Keratinocyte (primary cell): ENCODE data around the gene RPS21. TPM values are rescaled to one million over a fixed set of nuclear protein-coding genes. Genes with fewer than 3 reads are reported as not detected.

Experiments used
- DNase-seq: peaks from one replicate; pipeline ENCODE4 v3.0.0-alpha.2; 2011; ENCODE audit warnings: low read depth, missing footprints, low spot score
- FAIRE-seq: peaks from 2 replicates; lab custom pipeline; 2011; peaks lifted over from hg19 to GRCh38; lab: Jason Lieb, UNC
- H2AFZ ChIP-seq: 2 replicates; pipeline ENCODE4 v1.6.0; 2012; ENCODE audit warnings: low read length, control low read depth, inconsistent platforms; ENCODE audit not compliant: control insufficient read depth
- H3K27ac ChIP-seq: 2 replicates; pipeline ENCODE4 v1.5.1; 2011; ENCODE audit warnings: low read length; ENCODE audit not compliant: control insufficient read depth, insufficient read depth
- H3K27me3 ChIP-seq: 3 replicates; pipeline ENCODE4 v1.6.0; 2011; ENCODE audit warnings: low read length; ENCODE audit not compliant: control insufficient read depth, insufficient read depth; ENCODE audit errors: extremely low read depth
- H3K36me3 ChIP-seq, 2 experiments: 2 replicates in 1 of 2; 3 replicates in 1 of 2; pipeline ENCODE4 v1.5.1; 2011; ENCODE audit warnings: low read length in 2 of 2, mild to moderate bottlenecking in 1 of 2; ENCODE audit not compliant: control insufficient read depth in 2 of 2, insufficient read depth in 2 of 2; ENCODE audit errors: extremely low read depth in 1 of 2
- H3K4me1 ChIP-seq: 3 replicates; pipeline ENCODE4 v1.5.1; 2011; ENCODE audit warnings: low read length; ENCODE audit not compliant: control insufficient read depth, insufficient read depth; ENCODE audit errors: extremely low read depth
- H3K4me2 ChIP-seq: 3 replicates; pipeline ENCODE4 v1.6.0; 2011; ENCODE audit warnings: low read depth, low read length; ENCODE audit not compliant: control insufficient read depth, insufficient read depth; ENCODE audit errors: extremely low read depth
- H3K4me3 ChIP-seq, 3 experiments: fragments of 200-600 bp in 1 of 3; sonication (generic) in 1 of 3; 2 replicates in 2 of 3; 3 replicates in 1 of 3; pipeline ENCODE4 v1.5.1; 2011 to 2016; ENCODE audit warnings: low read length in 3 of 3, mild to moderate bottlenecking in 3 of 3, control low read depth in 2 of 3, inconsistent platforms in 1 of 3, low read depth in 1 of 3, mixed read lengths in 1 of 3, mixed run types in 1 of 3, moderate library complexity in 1 of 3; ENCODE audit not compliant: control insufficient read depth in 2 of 3, insufficient read depth in 2 of 3; ENCODE audit errors: extremely low read depth in 1 of 3
- H3K79me2 ChIP-seq: 2 replicates; pipeline ENCODE4 v1.6.0; 2012; ENCODE audit warnings: low read length; ENCODE audit not compliant: control insufficient read depth, insufficient read depth
- H3K9ac ChIP-seq: 3 replicates; pipeline ENCODE4 v1.6.0; 2011; ENCODE audit warnings: low read length; ENCODE audit not compliant: control insufficient read depth, insufficient read depth; ENCODE audit errors: extremely low read depth
- H3K9me1 ChIP-seq: 3 replicates; pipeline ENCODE4 v1.6.0; 2011; ENCODE audit warnings: low read length; ENCODE audit not compliant: control insufficient read depth, insufficient read depth; ENCODE audit errors: extremely low read depth
- H3K9me3 ChIP-seq: 2 replicates; pipeline ENCODE4 v1.5.1; 2012; ENCODE audit warnings: low read depth, low read length; ENCODE audit not compliant: control insufficient read depth
- H4K20me1 ChIP-seq: 3 replicates; pipeline ENCODE4 v1.6.0; 2011; ENCODE audit warnings: low read length; ENCODE audit not compliant: control insufficient read depth, insufficient read depth; ENCODE audit errors: extremely low read depth
- EZH2 ChIP-seq: IDR thresholded peaks from one replicate; pipeline ENCODE4 v1.6.1; 2012; ENCODE audit warnings: inconsistent platforms, mild to moderate bottlenecking, low read length, moderate library complexity
- dilution Hi-C: fragments of 300-500 bp; cut with MboI; formaldehyde crosslinking; loops from one replicate; pipeline ENCODE4 v1.7.0; 2020; ENCODE audit warnings: low sequenced_read_pairs; ENCODE audit not compliant: extremely low pct_ligation_motif_present
- polyA minus RNA-seq, 3 experiments: library from RNA; depleted of rRNA, polyadenylated mRNA; stranded (reverse); fragments of >200 nt; gene quantifications; 1 replicate in 1 of 3; 2 replicates in 1 of 3; 3 replicates in 1 of 3; pipeline ENCODE4 v1.2.3, GENCODE V29; 2011
- polyA plus RNA-seq, 5 experiments: library from polyadenylated mRNA; depleted of rRNA in 3 of 5; stranded (reverse) in 3 of 5; stranded (forward) in 1 of 5; unstranded in 1 of 5; fragments of >200 nt; gene quantifications; 1 replicate in 1 of 5; 2 replicates in 3 of 5; 3 replicates in 1 of 5; pipeline versions ENCODE4 v1.2.1 to v1.2.3, GENCODE V29; 2011 to 2012; ENCODE audit warnings: missing spikeins in 2 of 5, low read depth in 1 of 5, low replicate concordance in 1 of 5
- TF ChIP-seq, protein P1 (sequence below), 3 experiments: IDR thresholded peaks in 1 of 3; conservative IDR thresholded peaks in 1 of 3; optimal IDR thresholded peaks in 1 of 3; 2 replicates in 2 of 3; 3 replicates in 1 of 3; pipeline versions ENCODE3 to v1.5.1; 2011; ENCODE audit warnings: low read length in 3 of 3, mild to moderate bottlenecking in 3 of 3, moderate library complexity in 2 of 3, control low read depth in 1 of 3, inconsistent platforms in 1 of 3; ENCODE audit not compliant: insufficient read depth in 2 of 3; ENCODE audit errors: extremely low read depth in 1 of 3

RPS21 gene
- polyA plus RNA-seq (2,971 to 5,490 TPM (median 3,874 TPM) in 3 replicates), polyA minus RNA-seq (724 to 1,431 TPM (median 1,117 TPM) in 3 replicates)
- polyA plus RNA-seq (2011; ENCODE audit: low read depth): 984 TPM
- 1,407 and 2,786 TPM in 2 replicates for polyA plus RNA-seq (2011; cell fraction: cytosol; rRNA removed)
- polyA plus RNA-seq (2011; cell fraction: nucleus; rRNA removed): 1,324 and 1,818 TPM in 2 replicates
- polyA plus RNA-seq (2012; ENCODE audit: low replicate concordance): 3,853 and 4,653 TPM in 2 replicates
- 1,444 TPM for polyA minus RNA-seq (2011; cell fraction: cytosol; rRNA and poly(A)+ RNA removed)
- 353 and 441 TPM in 2 replicates for polyA minus RNA-seq (2011; cell fraction: nucleus; rRNA and poly(A)+ RNA removed)

DNA sequence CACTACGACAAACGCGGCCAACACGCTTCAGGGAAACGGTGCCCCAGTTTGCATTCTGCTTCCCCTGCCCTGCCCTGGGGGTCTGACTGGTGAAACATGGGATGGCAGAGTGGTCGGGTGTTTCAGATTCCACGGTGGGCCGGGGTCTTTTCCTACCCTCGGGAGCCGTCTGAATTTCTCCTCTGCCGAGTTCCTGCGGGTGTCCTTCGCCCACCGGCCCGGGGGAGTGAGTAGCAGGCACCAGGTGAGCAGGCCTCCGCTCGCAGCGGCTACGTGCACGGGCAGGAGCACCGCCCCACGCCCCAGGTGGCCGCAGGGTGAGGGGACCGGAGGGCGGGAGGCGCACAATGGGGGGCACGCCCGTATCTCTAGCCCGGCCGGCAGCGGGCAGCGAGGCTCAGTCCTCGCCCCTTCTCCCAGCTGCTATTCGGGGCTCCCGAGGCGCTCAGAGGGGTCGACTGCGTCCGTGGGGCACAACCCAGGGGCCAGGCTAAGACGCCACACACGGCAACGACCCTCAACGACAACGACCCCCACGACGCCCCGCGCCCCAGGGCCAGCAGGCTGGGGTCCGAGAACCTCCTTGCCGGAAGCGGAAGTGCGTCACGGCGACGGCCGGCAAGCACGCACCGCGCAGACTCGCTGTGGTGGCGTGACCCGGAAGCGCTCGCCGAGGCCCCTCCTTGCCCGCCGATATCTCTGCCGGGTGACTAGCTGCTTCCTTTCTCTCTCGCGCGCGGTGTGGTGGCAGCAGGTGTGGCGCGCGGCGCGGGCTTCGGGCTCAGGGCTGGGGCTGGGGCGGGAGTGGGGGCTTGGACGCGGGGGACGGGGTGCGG is at the start of gene RPS21:
Gene RPS21 (plus strand): TSS at position 721 of the 836 bp plus-strand sequence. CDS start 236 bp downstream, outside the sequence.
- no peak for DNase-seq
- dilution Hi-C loops: no loop called here
- Histone ChIP-seq H3K27ac (peak within 1 kb of the TSS; percentile 86), H3K4me2 (peak within 1 kb of the TSS; percentile 99), H3K9ac (peak within 1 kb of the TSS; percentile 93), H3K9me1 (no peaks in the 10 kb centered on the region), H4K20me1 (peaks cover 10% of the 10 kb centered on the region), H2AFZ (peak within 1 kb of the TSS; percentile 62), H3K79me2 (peaks cover 59% of the 10 kb centered on the region), H3K36me3 (peaks cover 28 to 29% of the 10 kb centered on the region in 2 experiments), H3K9me3 (no peaks in the 10 kb centered on the region), H3K27me3 (no peaks in the 10 kb centered on the region), H3K4me1 (peaks cover 21% of the 10 kb centered on the region), H3K4me3 (peak within 1 kb of the TSS; percentile 89 to 99 (median 90))
- TF ChIP-seq EZH2: no peak
- TF ChIP-seq, protein P1, sequence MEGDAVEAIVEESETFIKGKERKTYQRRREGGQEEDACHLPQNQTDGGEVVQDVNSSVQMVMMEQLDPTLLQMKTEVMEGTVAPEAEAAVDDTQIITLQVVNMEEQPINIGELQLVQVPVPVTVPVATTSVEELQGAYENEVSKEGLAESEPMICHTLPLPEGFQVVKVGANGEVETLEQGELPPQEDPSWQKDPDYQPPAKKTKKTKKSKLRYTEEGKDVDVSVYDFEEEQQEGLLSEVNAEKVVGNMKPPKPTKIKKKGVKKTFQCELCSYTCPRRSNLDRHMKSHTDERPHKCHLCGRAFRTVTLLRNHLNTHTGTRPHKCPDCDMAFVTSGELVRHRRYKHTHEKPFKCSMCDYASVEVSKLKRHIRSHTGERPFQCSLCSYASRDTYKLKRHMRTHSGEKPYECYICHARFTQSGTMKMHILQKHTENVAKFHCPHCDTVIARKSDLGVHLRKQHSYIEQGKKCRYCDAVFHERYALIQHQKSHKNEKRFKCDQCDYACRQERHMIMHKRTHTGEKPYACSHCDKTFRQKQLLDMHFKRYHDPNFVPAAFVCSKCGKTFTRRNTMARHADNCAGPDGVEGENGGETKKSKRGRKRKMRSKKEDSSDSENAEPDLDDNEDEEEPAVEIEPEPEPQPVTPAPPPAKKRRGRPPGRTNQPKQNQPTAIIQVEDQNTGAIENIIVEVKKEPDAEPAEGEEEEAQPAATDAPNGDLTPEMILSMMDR (optimal IDR thresholded peaks at IDR 0.05 in 1 of 3, IDR thresholded peaks at IDR 0.05 in 1 of 3, conservative IDR thresholded peaks at IDR 0.05 in 1 of 3; ENCODE audit: extremely low read depth in 1 of 3, insufficient read depth in 2 of 3, low read length in 3 of 3): no peak
- FAIRE-seq: no peak

DNA sequence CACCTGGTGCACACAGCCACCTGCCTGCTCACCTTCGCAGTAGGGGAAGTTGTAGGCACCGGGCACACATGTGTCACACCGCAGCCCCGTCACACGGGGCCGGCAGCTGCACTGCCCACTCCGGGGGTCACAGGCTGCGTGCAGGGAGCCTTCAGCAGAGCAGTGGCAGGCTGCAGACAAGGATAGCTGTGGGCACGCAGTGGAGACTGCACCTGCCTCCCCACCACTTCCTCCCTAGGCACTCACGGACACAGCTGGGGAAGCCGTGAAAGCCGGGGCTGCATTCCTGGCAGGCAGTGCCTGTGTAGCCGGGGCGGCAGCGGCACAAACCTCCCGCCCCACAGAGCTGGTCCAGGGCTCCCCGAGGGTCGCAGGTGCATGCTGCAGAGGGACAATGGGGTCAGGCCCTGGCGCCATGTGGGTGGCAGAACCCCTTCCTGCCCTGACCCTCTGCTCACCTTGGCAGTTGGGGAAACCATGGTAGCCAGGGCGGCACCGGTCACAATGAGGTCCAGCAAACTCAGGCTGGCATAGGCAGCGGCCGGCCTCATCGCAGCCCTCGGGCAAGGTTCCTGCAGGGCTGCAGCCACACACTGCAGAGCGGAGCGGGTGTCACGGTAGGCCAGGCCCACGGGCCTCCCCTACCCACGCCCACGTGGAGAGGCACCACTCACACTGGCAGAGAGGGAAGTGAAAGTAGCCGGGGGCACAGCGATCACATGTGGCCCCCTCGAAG is 49.2 kb upstream of the RPS21 start:
- no peak overlapping the region for H3K27ac ChIP-seq
- no peak overlapping the region for H2AFZ ChIP-seq
- peaks cover 2% of the 10 kb centered on the region for H3K79me2 ChIP-seq
- FAIRE-seq (no peak), DNase-seq (no peak)
- dilution Hi-C loops: no loop called here
- H4K20me1 ChIP-seq: no peaks in the 10 kb centered on the region
- no peak overlapping the region for H3K4me3 ChIP-seq
- peaks cover 41 to 44% of the 10 kb centered on the region in 2 experiments for H3K36me3 ChIP-seq
- no peak overlapping the region for H3K4me2 ChIP-seq
- H3K27me3 ChIP-seq: no peaks in the 10 kb centered on the region
- no peaks in the 10 kb centered on the region for H3K9me1 ChIP-seq
- H3K9ac ChIP-seq: no peak overlapping the region
- no peak for TF ChIP-seq EZH2
- TF ChIP-seq, protein P1 (optimal IDR thresholded peaks at IDR 0.05 in 1 of 3, IDR thresholded peaks at IDR 0.05 in 1 of 3, conservative IDR thresholded peaks at IDR 0.05 in 1 of 3; ENCODE audit: extremely low read depth in 1 of 3, insufficient read depth in 2 of 3, low read length in 3 of 3): no peak
- H3K4me1 ChIP-seq: no peaks in the 10 kb centered on the region
- H3K9me3 ChIP-seq: no peaks in the 10 kb centered on the region
